ENCODE results near the gene CASQ1. TPM values are rescaled to one million over a fixed set of nuclear protein-coding genes. Genes with fewer than 3 reads are reported as not detected.
A peak's percentile ranks its signal among the peaks of the same experiment; 100 is the strongest.

CASQ1 gene
- total RNA-seq = under 1 TPM in 2 of 4 donors, not detected in 2; 0.48 to 0.69 TPM

DNA sequence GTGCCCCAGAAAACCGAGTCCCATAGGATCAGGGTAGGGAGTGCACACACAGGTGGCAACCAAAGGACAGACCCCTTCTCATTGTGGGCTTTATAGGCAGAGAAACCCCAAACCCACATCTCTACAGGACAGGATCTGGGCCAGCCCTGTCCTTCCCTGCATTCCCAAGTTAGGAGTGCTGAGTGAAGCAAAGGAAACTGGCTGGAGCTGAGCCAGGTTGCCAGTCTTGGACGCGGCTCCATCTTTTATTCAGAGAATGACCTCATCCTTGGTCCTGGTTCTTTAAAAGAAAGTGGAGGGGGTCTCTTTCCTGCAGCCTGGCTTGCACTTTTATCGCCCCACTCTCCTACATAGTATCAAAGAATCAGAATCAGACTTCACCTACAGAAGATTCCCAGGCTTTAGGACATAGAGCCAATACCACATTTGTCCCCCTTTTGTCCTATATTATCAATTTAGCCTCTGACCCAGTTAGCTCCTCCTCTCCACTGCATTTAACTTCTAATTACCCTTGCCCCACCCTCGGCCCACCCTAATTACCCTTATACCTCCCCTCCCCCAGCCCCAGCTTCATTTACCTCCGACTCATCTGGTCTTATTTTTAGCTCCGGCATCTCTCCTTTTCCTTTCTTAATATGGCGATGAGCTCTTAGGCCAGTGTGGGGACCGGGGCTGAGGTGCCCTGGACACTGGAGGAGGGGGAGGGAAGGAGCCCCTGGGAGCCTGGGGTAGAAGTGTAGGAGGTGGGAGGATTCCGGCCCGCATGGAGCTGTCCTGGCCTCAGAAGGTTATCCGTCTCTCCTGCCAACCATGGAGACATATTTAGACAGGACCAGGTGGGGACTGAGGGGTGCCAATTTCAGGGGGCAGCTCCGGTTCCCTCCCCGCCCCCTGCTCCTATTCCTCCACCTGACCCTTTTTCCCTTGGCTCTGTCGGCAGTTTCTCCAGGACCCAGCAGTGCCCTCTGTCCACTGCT, at the start of gene CASQ1:
Gene CASQ1, plus strand, starts transcription at position 927 of the 977 bp plus-strand sequence. CDS start 177 bp downstream, outside the sequence.
- no peak for DNase-seq (ENCODE audit: low spot score)
- ATAC-seq (ENCODE audit: low FRiP score) = no peak
- TF ChIP-seq, protein P1, sequence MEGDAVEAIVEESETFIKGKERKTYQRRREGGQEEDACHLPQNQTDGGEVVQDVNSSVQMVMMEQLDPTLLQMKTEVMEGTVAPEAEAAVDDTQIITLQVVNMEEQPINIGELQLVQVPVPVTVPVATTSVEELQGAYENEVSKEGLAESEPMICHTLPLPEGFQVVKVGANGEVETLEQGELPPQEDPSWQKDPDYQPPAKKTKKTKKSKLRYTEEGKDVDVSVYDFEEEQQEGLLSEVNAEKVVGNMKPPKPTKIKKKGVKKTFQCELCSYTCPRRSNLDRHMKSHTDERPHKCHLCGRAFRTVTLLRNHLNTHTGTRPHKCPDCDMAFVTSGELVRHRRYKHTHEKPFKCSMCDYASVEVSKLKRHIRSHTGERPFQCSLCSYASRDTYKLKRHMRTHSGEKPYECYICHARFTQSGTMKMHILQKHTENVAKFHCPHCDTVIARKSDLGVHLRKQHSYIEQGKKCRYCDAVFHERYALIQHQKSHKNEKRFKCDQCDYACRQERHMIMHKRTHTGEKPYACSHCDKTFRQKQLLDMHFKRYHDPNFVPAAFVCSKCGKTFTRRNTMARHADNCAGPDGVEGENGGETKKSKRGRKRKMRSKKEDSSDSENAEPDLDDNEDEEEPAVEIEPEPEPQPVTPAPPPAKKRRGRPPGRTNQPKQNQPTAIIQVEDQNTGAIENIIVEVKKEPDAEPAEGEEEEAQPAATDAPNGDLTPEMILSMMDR (IDR thresholded peaks at IDR 0.05) = no peak

DNA sequence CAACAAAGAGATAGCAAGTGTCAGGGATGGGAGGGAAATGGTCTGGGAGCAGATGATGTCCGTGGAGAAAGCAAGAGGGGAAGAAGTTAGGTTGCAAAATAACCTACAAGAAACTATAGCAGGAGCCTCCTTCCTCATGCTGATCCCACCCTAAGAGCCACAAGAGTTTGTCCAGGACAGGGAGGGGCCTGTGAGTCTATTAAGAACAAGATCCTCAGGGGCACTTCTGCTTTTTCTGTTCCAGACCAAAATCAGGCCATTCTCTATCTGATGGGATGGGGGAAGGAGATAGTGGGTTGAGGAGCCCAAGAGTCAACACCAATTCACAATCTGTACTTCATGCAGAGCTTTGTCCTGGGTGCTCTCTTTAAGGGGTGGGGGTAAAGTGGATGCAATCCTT, 46.7 kb upstream of the CASQ1 start:
- ATAC-seq (ENCODE audit: low FRiP score) = no peak

DNA sequence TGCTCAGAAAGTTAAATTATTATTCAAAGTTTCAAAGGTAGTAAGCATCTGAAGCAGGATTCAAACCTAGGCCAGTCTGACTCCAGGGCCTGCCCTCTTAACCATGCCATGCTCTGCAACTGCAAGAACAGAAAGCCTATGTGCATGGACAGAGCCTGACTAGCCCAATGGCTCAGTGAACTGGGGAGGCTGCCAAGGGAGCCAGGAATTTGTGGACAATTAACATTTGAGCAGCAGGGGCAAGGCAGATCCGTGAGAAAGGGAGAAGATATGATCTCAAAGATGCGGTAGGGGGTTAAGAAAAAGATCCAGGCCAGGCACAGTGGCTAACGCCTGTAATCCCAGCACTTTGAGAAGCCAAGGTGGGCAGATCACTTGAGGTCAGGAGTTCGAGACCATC, 45.5 kb upstream of the CASQ1 start:
- ATAC-seq (ENCODE audit: low FRiP score) = no peak
- TF ChIP-seq, protein P1 (IDR thresholded peaks at IDR 0.05) = no peak
- no peak for DNase-seq (ENCODE audit: low spot score)

More for the DNA sequence above, 46.7 kb upstream of the CASQ1 start:
- TF ChIP-seq, protein P1 (IDR thresholded peaks at IDR 0.05) = no peak
- no peak for DNase-seq (ENCODE audit: low spot score)

DNA sequence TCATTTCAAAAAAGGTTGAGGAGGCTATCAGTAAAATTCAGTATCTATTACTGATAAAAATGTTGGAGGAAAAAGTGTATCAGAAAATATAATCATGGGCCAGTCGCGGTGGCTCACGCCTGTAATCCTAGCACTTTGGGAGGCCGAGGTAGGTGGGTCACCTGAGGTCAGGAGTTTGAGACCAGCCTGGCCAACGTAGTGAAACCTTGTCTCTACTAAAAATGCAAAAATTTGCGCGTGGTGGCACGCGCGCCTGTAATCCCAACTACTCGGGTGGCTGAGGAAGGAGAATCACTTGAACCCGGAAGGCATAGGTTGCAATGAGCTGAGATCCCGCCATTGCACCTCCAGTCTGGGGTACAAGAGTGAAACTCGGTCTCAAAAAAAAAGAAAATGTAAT, 44.3 kb upstream of the CASQ1 start:
- ATAC-seq (ENCODE audit: low FRiP score) (no peak), DNase-seq (ENCODE audit: low spot score) (no peak)
- TF ChIP-seq, protein P1 (IDR thresholded peaks at IDR 0.05) = no peak

DNA sequence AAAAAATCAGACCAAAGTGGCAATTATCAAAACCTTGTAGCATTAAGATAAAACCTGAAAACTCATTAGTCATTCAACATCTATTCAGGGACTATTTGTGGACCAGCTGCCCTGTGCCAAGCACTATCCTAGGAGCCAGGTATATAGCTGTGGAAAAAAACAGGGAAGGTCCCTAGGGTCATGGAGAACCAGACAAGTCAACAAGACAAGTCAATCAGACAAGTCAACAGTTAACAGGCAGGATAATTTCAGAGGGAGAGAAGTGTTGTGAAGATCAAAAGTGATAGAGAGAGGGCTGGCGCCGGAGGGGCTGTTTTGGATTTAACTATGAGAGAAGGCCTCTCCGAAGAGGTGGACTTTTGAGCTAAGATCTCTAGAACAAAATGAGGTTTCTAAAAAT, 42.3 kb upstream of the CASQ1 start:
- ATAC-seq (ENCODE audit: low FRiP score) = no peak
- DNase-seq (ENCODE audit: low spot score) = no peak
- TF ChIP-seq, protein P1 (IDR thresholded peaks at IDR 0.05) = no peak

DNA sequence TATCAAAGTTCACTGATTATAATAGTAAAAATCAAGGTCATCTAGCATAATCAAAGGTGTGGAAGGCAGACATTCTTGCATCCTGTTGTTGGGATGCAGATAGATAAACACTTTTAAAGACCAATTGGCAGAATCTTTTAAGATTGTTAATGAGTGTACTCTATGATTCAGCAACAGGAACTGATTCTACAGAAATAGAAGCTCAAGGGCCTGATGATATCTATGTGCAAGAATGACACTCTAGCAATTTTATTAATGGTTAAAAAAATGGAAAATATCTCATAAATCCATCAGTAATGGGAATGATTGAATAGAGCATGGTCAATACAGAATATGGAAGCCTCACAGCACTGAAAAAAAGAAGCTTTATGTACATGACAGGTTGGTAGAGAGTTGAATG, 41.1 kb upstream of the CASQ1 start:
- ATAC-seq (ENCODE audit: low FRiP score) (no peak), DNase-seq (ENCODE audit: low spot score) (no peak)
- TF ChIP-seq, protein P1 (IDR thresholded peaks at IDR 0.05) = no peak

DNA sequence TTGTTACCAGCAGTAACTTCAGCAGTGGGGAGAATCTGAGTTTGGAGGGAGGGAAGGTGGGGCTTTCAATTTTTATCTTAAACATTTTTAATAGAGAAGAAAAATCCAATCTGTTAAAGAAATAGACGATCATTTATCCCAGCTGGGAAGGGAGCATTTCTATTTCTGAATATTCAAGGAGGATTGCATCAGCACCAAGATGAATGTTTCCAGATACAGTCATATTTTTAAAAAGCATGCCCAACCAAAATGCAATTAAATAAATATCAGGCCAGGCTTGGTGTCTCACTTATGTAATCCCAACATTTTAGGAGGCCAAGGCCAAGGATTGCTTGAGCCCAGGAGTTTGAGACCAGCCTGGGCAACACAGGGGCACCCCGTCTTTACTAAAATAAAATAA, 40.7 kb upstream of the CASQ1 start:
- DNase-seq (ENCODE audit: low spot score) (no peak), ATAC-seq (ENCODE audit: low FRiP score) (peak; percentile 41)
- TF ChIP-seq, protein P1 (IDR thresholded peaks at IDR 0.05) = no peak

Measured in omental fat pad (tissue), 4 donors.